ENCODE results near the gene NELL1. TPM values are rescaled to one million over a fixed set of nuclear protein-coding genes. Genes with fewer than 3 reads are reported as not detected.

NELL1 gene
- total RNA-seq, 4 donors from 2014 or later = 0.27 TPM; not detected in 3

GRCh38 chr11:20931029-20931428 is 261.6 kb downstream of the NELL1 start:
- H3K4me1 ChIP-seq = no peaks in the 10 kb centered on the region
- no peak for DNase-seq
- intact Hi-C loops (cut with DNase I; ENCODE audit: low total_unique reads) (no loop called here), in situ Hi-C loops (cut with MboI; ENCODE audit: low pct_ligation_motif_present in 1 of 4, low pct_unique_long_range_greater_than_20kb in 1 of 4, low sequenced_read_pairs in 3 of 4) (no loop called here)
- no peak for TF ChIP-seq POLR2AphosphoS5 (IDR thresholded peaks at IDR 0.05)
- H3K36me3 ChIP-seq = no peaks in the 10 kb centered on the region
- no peak overlapping the region for H3K4me3 ChIP-seq
- H3K27ac ChIP-seq = no peak overlapping the region
- H3K27me3 ChIP-seq = no peaks in the 10 kb centered on the region
- 62 to 65% methylated on average over 3 of the region's 3 CpGs for WGBS, 2 donors (ENCODE audit: low coverage in 1 of 2)
- H3K9me3 ChIP-seq = no peaks in the 10 kb centered on the region

GRCh38 chr11:20933086-20933485 is 263.7 kb downstream of the NELL1 start:
- in situ Hi-C loops (cut with MboI; ENCODE audit: low pct_ligation_motif_present in 1 of 4, low pct_unique_long_range_greater_than_20kb in 1 of 4, low sequenced_read_pairs in 3 of 4) (no loop called here), intact Hi-C loops (cut with DNase I; ENCODE audit: low total_unique reads) (no loop called here)
- 65 to 70% methylated on average over 3 of the region's 3 CpGs for WGBS, 2 donors (ENCODE audit: low coverage in 1 of 2)
- Histone ChIP-seq H3K27ac (no peak overlapping the region), H3K4me1 (no peaks in the 10 kb centered on the region), H3K9me3 (no peaks in the 10 kb centered on the region), H3K36me3 (no peaks in the 10 kb centered on the region), H3K27me3 (no peaks in the 10 kb centered on the region), H3K4me3 (no peak overlapping the region)
- no peak for DNase-seq
- TF ChIP-seq CTCF (IDR thresholded peaks at IDR 0.05) = no peak
- TF ChIP-seq POLR2AphosphoS5 (IDR thresholded peaks at IDR 0.05) = no peak
- no peak for TF ChIP-seq EP300 (IDR thresholded peaks at IDR 0.05; ENCODE audit: low read depth)
- TF ChIP-seq POLR2A (IDR thresholded peaks at IDR 0.05) = no peak

- in situ Hi-C loops (cut with MboI; ENCODE audit: low pct_ligation_motif_present in 1 of 4, low pct_unique_long_range_greater_than_20kb in 1 of 4, low sequenced_read_pairs in 3 of 4) (no loop called here), intact Hi-C loops (cut with DNase I; ENCODE audit: low total_unique reads) (no loop called here)
- Histone ChIP-seq H3K27me3 (no peaks in the 10 kb centered on the region), H3K36me3 (no peaks in the 10 kb centered on the region), H3K4me1 (no peaks in the 10 kb centered on the region), H3K27ac (no peak overlapping the region), H3K9me3 (no peaks in the 10 kb centered on the region), H3K4me3 (no peak overlapping the region)
- WGBS, 2 donors (ENCODE audit: low coverage in 1 of 2) = 69 to 88% methylated on average over 1 to 3 of the region's 3 CpGs
- DNase-seq = no peak
- TF ChIP-seq CTCF (IDR thresholded peaks at IDR 0.05) = no peak
- no peak for TF ChIP-seq EP300 (IDR thresholded peaks at IDR 0.05; ENCODE audit: low read depth)
- no peak for TF ChIP-seq POLR2AphosphoS5 (IDR thresholded peaks at IDR 0.05)
- TF ChIP-seq POLR2A (IDR thresholded peaks at IDR 0.05) = no peak
These were observed 264.6 kb downstream of the NELL1 start for GRCh38 chr11:20933958-20934357.

GRCh38 chr11:20934516-20934915 is 265.1 kb downstream of the NELL1 start:
- Histone ChIP-seq H3K36me3 (no peaks in the 10 kb centered on the region), H3K4me1 (no peaks in the 10 kb centered on the region), H3K9me3 (no peaks in the 10 kb centered on the region), H3K27ac (no peak overlapping the region), H3K27me3 (no peaks in the 10 kb centered on the region), H3K4me3 (no peak overlapping the region)
- 20 to 59% methylated on average over 1 to 2 of the region's 2 CpGs for WGBS, 2 donors (ENCODE audit: low coverage in 1 of 2)
- intact Hi-C loops (cut with DNase I; ENCODE audit: low total_unique reads) = no loop called here
- in situ Hi-C loops (cut with MboI; ENCODE audit: low pct_ligation_motif_present in 1 of 4, low pct_unique_long_range_greater_than_20kb in 1 of 4, low sequenced_read_pairs in 3 of 4) = no loop called here
- TF ChIP-seq EP300 (IDR thresholded peaks at IDR 0.05; ENCODE audit: low read depth) (no peak), POLR2AphosphoS5 (IDR thresholded peaks at IDR 0.05) (no peak), POLR2A (IDR thresholded peaks at IDR 0.05) (no peak), CTCF (IDR thresholded peaks at IDR 0.05) (no peak)
- no peak for DNase-seq

GRCh38 chr11:20937826-20938225 is 268.4 kb downstream of the NELL1 start:
- no peak for DNase-seq
- intact Hi-C loops (cut with DNase I; ENCODE audit: low total_unique reads) = no loop called here
- no peaks in the 10 kb centered on the region for H3K36me3 ChIP-seq
- 84 to 86% methylated on average over 5 to 7 of the region's 7 CpGs for WGBS, 2 donors (ENCODE audit: low coverage in 1 of 2)
- H3K27ac ChIP-seq = no peak overlapping the region
- H3K9me3 ChIP-seq = no peaks in the 10 kb centered on the region
- TF ChIP-seq CTCF (IDR thresholded peaks at IDR 0.05) (no peak), POLR2AphosphoS5 (IDR thresholded peaks at IDR 0.05) (no peak), POLR2A (IDR thresholded peaks at IDR 0.05) (no peak), EP300 (IDR thresholded peaks at IDR 0.05; ENCODE audit: low read depth) (no peak)
- H3K4me3 ChIP-seq = no peak overlapping the region
- in situ Hi-C loops (cut with MboI; ENCODE audit: low pct_ligation_motif_present in 1 of 4, low pct_unique_long_range_greater_than_20kb in 1 of 4, low sequenced_read_pairs in 3 of 4) = no loop called here
- H3K27me3 ChIP-seq = no peaks in the 10 kb centered on the region
- no peaks in the 10 kb centered on the region for H3K4me1 ChIP-seq

Data from transverse colon (tissue), 4 donors.